Umbilical cord (tissue), 2 donors: ENCODE measurements around the gene FNDC4. TPM values are rescaled to one million over a fixed set of nuclear protein-coding genes. Genes with fewer than 3 reads are reported as not detected.
"Not testable (repeated sequence)": the region's sequence is repeated elsewhere in the genome, so short reads cannot be mapped to it uniquely, and the experiment has no call there.

Experiments used
- DNase-seq: peaks from one replicate; pipeline ENCODE4 v3.0.0-alpha.2; 2015; ENCODE audit warnings: low spot score
- total RNA-seq: library from RNA; depleted of rRNA; stranded (reverse); fragments of >200 nt; gene quantifications from one replicate; pipeline ENCODE4 v1.2.3, GENCODE V29; 2014; ENCODE audit warnings: low replicate concordance; ENCODE audit not compliant: insufficient read depth

The FNDC4 gene, protein sequence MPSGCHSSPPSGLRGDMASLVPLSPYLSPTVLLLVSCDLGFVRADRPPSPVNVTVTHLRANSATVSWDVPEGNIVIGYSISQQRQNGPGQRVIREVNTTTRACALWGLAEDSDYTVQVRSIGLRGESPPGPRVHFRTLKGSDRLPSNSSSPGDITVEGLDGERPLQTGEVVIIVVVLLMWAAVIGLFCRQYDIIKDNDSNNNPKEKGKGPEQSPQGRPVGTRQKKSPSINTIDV
- total RNA-seq: 3.1 TPM

DNA sequence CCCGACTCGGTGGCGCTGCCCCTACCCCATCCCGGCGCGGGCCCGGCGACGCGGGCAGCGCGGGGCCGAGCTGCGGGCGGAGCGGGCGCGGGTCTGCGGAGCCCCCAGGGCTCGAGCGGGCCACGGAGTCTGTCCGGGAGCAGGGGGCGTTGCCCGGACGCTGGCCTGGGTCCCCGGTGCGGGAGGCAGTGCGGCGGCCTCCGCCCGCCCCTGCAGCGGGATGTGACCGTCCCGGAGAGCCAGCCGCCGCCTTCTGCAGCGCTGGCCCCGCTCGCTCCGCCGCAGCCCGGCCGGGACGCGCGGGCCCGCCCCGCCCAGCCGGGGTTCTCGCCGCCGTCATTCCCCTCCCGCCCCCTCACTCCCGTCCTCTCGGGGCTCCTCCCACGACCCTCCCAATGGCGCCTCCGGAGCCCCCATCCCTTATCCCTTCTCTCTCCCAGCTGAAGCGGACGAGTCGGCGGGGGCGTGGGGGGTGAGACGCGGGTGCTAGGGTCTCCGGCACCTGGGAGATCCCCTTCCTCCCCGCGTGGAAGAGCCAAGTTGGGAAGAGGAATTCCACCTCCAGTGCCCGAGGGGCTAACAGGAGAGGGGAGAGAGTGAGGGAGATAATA lies at the start of gene FNDC4:
TSS of gene FNDC4 (minus strand) at position 257 of the 611 bp plus-strand sequence. CDS start 521 bp downstream, outside the sequence.
- no peak for DNase-seq

DNA sequence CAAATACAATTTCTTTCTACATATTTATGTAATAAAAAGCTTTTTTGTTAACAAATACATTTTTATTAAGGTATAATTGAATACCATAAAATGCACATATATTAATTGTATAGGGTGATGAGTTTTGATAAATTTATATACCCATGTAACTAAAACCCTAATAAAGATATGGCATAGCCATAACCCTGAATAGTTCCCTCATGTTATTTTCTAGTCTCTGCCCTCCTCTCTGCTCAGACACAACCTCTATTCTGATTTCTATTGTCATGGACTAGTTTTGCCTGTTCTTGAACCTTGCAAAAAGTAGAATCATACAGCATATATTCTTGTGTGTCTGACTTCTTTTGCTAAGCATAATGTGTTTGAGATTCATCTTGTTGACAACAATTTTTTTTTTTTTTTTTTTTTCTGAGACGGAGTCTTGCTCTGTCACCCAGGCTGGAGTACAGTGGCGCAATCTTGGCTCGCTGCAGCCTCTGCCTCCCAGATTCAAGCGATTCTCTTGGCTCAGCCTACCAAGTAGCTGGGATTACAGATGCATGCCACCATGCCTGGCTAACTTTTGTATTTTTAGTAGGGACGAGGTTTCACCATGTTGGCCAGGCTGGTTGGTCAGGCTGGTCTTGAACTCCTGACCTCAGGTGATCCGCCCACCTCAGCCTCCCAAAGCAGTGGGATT lies 49.3 kb upstream of the FNDC4 start:
- no peak for DNase-seq

DNA sequence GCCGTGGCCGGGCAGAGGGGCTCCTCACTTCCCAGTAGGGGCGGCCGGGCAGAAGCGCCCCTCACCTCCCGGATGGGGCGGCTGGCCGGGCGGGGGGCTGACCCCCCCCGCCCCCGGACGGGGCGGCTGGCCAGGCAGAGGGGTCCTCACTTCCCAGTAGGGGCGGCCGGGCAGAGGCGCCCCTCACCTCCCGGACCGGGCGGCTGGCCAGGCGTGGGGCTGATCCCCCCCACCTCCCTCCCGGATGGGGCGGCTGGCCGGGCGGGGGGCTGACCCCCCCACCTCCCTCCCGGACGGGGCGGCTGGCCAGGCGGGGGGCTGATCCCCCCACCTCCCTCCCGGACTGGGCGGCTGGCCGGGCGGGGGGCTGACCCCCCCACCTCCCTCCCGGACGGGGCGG lies 44.6 kb upstream of the FNDC4 start:
- not testable (repeated sequence) for DNase-seq

DNA sequence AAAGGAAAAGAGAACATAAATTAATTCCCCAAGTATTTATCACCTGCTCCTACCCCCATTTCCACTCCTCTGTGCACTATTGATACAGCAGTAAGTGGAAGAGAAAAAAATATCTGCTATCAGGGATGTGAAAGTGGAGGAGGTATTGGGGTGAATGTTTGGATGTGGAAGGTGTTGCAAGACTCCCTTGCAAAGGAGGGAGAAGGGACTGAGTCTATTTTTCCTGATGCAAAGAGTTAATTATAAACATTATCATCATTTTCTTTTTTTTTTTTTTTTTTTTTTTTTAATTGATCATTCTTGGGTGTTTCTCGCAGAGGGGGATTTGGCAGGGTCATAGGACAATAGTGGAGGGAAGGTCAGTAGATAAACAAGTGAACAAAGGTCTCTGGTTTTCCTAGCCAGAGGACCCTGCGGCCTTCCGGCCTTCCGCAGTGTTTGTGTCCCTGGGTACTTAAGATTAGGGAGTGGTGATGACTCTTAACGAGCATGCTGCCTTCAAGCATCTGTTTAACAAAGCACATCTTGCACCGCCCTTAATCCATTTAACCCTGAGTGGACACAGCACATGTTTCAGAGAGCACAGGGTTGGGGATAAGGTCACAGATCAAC lies 43.9 kb upstream of the FNDC4 start:
- not testable (repeated sequence) for DNase-seq

DNA sequence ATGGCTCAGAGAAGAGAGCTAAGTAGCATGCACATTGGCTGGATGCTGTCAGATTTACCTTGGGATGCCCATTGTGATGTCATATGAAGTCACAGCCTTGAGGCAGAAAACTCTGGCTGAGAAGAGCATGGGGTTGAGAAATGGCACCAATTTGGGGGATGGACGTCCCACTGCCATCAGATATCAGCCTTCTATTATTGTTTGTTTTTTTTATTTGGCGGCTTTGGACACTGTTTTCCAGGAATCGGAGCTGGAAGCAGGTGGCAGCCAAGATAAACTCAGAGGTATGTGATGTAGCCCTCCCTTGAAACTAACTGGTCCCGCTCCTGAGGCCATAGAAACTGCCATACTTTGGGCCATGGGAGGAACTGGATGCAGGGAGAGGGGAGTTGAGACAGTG lies 42.3 kb upstream of the FNDC4 start:
- no peak for DNase-seq

DNA sequence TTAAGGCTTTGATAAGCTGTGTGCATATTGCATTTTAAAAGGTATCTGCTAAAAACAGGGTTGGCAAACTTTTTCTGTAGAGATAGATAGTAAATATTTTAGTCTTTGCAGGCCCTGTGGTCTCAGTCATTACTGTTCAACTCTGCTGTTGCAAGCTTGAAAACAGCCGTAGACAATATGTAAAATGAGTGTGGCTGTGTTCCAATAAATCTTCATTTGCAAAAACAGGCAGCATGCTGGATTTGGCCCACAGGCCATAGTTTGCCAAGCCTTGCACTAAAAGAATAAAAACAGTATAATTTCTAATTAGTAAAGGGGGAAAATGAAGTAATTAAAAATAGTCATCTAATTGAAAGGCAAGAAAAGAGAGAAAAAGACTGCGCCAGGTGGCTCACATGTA lies 37.0 kb upstream of the FNDC4 start:
- DNase-seq: no peak

DNA sequence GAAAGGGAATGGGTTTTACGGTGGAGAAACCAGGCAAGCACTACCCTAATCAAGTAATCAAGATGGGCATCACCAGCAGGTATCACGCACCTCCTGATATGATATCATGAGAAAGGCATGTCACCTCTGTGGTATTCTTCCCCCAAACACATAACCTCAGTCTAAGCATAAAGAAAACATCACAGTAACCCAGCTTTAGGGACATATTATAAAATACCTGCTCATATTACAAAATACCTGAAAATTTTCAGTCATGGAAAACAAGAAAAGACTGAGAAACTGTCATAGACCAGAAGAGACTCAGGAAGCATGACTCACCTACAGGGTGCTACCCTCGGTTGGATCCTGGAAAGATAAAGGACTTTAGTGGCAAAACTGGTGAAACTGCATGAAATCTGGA lies 32.2 kb upstream of the FNDC4 start:
- DNase-seq: no peak

DNA sequence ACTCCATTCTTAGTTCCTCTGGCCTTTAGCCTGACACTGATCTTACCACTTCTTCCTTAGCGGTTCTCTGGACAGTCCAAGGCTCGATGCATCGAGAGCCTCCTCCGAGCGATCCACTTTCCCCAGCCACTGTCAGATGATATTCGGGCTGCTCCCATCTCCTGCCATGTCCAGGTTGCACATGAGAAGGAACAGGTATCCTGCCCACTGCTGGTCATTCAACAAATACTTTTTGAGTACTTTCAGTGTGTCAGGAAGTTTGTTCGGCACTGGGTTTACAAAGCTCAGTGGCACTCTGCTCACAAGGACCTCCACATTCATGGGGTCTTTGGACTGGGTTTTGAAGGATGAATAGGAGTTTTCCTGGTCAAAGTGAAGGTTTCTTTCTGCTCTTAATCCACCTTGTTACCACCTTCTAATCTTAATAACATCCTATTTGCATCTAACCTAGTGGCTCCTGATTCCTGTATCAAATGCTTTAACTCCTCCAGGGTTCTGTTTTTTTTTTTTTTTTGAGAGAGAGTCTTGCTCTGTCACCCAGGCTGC lies 27.5 kb upstream of the FNDC4 start:
- DNase-seq: no peak

DNA sequence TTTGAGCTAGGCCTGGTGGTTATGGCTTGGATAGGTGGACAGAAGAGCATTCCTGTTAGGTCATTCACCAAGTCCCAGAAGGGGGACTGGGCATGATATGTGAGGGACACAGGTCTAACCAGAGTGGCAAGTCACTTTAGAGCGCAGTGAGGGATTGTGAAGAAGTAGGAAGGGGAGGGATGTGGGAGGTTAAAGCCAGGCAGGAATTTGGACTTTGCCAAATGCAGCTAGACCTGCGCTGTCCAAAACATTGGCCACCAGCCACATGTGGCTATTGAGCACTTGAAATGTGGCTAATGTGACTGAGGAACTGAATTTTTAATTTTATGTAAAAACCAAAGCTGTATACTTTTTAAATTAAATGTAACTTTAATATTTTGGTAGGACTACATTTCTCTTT lies 25.3 kb upstream of the FNDC4 start:
- no peak for DNase-seq

DNA sequence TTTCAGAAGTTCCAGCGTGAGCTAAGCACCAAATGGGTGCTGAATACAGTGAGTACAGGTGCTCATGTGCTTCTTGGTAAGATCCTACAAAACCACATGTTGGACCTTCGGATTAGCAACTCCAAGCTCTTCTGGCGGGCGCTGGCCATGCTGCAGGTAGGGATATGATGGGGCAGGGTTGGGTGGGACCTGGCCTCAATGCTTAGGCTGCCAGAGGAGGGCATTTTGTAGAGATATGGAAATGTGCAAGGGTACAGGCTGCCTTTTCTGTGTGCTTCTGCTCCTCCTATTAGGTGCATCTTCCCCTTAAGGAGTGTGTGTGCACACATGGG lies 23.7 kb upstream of the FNDC4 start:
- no peak for DNase-seq

DNA sequence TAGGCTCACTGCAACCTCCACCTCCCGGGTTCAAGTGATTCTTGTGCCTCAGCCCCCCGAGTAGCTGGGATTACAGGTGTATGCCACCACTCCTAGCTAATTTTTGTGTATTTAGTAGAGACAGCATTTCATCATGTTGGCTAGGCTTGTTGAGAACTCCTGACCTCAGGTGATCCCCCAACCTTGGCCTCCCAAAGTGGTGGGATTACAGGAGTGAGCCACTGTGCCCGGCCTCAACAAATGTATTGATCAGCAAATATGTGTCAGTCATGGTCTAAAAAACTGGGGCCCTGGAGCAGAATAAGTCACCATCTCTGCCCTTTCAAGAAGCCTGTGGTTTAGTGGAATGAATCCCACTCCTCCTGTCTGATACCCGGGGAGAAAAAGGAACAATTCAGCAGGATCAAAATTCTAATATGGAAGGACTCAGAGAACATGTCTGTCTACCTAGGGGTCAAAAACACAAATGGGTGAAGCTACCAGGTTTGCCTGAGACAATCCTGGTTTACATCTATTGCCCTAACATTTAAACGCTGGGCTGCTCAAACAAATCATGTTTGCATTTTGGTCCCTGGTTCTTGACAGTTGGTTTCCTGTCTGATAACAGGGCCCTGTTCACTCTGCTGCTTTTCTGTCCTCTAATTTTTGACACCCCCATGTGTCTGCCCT lies 23.2 kb upstream of the FNDC4 start:
- no peak for DNase-seq

DNA sequence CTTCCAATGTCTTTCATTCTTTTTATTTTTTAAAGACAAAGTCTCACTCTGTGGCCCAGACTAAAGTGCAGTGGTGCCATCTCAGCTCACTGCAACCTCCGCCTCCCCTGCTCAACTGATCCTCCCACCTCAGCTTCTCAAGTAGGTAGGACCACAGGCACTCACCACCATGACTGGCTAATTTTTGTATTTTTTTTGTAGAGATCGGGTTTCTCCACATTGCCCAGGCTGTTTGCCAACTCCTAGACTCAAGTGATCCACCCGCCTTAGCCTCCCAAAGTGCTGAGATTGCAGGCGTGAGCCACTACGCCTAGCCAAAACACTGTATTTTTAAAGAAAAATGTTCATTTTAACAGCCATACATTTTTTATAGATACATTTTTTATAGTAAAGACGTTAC lies 14.3 kb upstream of the FNDC4 start:
- DNase-seq: no peak

DNA sequence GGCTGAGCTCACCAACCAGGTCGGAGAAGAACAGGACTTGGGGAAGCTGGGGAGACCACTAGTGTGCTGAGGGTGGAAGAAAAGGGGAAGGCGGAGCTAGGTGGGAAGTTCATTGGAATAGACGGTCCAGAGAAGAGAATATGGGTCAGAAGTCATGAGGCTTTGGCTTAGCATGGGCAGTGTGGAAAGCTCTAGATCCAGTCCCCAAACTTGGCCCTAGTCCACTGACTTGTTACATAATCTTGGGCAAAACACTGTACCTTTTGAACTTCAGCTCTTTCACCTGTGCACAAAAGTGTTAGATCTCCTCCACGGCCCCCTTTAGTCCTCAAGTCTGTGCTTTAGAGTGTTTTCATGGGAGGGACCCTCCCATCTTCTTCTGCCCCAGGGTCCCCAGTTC lies 12.3 kb upstream of the FNDC4 start:
- no peak for DNase-seq

DNA sequence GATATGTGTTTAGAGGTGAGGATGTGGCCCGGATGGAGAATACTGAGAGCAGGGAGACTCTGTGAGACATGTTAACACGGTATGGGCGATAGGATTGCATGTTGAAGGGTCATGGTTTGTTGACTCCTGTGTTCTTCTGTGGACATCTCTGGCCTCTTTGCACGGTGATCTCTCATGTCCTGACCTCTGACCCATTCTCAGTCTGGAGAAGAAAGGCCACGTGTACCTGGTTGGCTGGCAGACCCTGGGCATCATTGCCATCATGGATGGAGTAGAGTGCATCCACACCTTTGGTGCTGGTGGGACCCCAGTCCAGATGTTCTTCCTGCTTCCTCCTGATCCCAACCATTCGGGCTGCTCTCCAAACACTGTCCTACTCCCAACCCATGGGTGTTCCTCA lies 11.6 kb upstream of the FNDC4 start:
- DNase-seq: no peak

DNA sequence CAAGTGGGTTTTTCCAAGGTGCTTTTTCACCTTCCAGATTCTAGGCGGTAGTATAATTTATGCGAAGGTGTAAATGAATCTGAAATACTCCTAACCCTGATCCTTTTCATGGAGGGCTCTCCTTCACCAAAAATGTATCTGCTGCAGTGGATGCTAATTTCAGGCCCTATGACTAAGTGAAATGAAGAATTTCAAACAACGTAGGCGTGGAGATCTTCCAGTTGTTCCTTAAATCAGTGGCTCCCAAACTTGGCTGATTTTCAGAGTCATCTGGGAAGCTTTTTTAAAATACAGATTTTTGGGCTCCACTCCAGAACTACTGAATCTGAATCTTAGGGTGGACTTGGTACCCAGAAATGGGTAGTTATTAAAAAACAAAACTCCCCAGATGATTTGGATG lies 7.1 kb upstream of the FNDC4 start:
- DNase-seq: no peak

DNA sequence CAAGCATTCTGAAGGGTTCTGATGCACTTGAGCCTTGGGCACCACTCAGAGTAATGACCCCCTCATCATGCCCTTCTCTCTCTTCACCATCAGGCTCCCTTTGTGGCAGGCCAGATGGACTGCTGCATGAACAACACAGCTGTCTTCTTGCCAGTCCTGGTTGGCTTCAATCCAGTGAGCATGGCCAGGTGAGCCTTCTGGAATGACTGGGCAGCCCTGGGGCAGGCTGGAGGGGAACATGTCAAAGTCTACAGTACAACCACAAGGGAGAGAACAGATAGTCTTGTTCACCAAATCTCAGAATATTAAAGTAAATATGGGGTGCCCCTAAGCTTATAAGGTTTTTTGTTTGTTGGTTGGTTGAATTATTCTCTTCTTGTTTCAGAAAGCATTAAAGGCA lies 6.0 kb upstream of the FNDC4 start:
- no peak for DNase-seq

DNA sequence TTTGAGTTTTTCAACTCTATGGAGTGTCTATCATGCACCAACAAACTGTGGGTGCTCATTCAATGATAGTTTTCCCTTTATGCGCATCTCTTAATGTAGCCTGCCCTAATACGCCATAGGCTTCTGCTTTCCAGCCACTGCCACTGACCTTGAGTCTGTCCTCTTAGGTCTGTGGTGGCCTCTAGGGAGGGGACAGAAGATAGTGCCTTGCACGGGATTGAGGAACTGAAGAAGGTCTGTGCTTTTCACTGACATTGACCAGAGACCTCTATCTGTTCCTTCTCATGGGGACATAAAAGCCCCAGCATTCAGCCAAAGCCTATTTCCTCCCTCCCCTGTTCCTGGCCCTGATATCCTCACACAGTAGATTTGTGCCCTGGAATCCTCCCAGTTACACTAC lies 4.0 kb upstream of the FNDC4 start:
- DNase-seq: no peak

DNA sequence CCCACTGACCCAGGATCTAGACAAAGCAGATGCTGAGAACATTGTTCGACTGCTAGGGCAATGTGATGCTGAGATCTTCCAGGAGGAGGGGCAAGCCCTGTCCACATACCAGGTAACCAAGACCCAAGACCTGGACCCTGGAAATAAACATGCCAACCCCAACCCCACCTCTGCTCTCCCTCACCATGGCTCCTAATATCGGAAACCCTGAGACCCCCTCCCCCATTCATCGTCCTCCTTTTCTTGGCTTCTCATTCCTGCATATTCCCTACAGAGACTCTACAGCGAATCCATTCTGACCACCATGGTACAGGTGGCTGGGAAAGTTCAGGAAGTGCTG lies 2.3 kb upstream of the FNDC4 start:
- DNase-seq: no peak

DNA sequence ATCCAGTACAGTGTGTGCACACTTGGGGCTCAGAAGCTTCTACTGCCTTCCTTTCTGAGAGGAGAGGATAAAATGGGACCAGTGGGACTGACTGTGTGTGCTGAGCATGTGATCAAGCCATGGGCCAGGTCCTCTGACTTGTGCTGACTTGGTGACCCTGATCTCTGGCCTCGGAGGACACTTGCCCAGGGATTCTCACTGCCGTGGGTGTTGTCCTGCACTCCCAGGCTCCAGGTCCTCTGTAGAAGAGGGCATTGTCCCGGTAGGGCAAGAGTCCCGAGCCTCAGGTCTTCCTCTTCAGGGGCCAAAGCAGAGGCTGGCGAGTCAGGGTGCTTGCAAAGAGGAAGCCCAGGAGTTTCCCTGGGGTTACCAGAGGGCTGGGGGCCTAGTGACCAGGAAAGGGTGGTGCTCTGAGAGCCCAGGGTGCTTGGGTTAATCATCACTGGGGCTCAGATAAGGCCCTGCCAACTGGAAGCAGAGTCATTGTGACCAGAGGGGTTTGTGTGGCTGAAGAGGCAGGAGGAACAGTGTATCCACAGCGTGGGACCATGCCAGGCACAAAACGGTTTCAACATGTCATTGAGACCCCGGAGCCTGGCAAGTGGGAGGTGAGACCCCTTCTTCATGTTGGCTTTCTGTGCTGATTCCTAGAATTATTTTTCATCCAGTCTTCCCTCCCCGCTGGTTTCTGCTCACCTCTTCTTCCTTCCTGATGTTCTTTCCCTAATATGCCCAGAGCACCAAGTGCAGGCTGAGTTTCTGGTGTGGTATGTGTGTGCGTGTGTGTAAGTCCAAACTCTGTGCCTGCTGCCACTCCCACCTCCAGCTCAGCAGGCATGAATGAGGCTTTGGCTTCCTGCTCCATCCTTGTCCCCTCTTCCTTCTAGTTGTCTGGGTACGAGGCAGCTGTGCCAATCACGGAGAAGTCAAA lies 1.6 kb upstream of the FNDC4 start, which contains the start of gene GCKR:
TSS of gene GCKR (plus strand) at position 483 of the 931 bp plus-strand sequence. CDS start at position 549, 66 bp downstream.
- no peak for DNase-seq

DNA sequence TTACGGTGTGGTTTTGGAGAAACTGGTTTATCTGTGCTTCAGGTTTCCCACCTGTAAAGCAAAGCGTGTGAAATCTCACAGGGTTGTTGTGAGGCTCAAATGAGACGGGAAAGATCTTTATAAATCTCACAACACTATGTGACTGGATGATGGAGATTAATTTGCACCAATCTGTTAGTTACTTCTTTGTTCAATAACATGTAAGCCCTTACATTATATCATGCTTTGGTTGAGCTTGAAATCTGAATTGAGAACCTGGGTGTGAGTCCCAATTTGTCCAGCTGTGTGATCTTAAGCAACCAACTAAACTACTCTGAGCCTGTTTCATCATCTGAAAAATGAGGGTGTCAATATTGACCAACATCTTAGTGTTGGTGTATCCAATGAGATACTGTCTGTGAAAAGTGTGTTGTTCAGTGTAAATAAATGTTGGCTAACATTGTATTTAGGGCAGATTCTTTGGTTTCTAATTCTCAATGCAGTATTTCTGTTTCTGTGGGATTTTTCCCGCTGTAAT lies 898 bp upstream of the FNDC4 start:
- DNase-seq: no peak
